Activated B cell treated with CpG ODN at 0.5 μM for 24 hours (primary cell): ENCODE data around the gene BOLL. TPM values are rescaled to one million over a fixed set of nuclear protein-coding genes. Genes with fewer than 3 reads are reported as not detected.

Source experiments
- ATAC-seq: fragments of 200-7000 bp; cut with Tn5 transposase; one replicate; pipeline ENCODE4 v1.10.0; 2021; ENCODE audit warnings: low read depth, mild to moderate bottlenecking, moderate library complexity
- CTCF ChIA-PET: fragments of 350-600 bp; sonication (Branson Sonifier 250); formaldehyde crosslinking; loops from one replicate; lab custom pipeline; 2021; ENCODE audit warnings: antibody characterized with exemption; lab: Charles Lee
- POLR2A ChIA-PET: fragments of 350-600 bp; sonication (Branson Sonifier 250); formaldehyde crosslinking; loops from one replicate; lab custom pipeline; 2021; ENCODE audit warnings: antibody characterized with exemption; lab: Charles Lee
- DNase-seq: peaks from one replicate; pipeline ENCODE4 v3.0.0; 2022
- H3K27ac Mint-ChIP-seq: one replicate; pipeline ENCODE4 v1.8.0; 2020; ENCODE audit warnings: mixed read lengths
- H3K27me3 Mint-ChIP-seq: one replicate; pipeline ENCODE4 v1.8.0; 2021; ENCODE audit warnings: mixed read lengths
- H3K36me3 Mint-ChIP-seq: one replicate; pipeline ENCODE4 v1.8.0; 2021; ENCODE audit warnings: low read depth, mixed read lengths
- H3K4me1 Mint-ChIP-seq: one replicate; pipeline ENCODE4 v1.8.0; 2021; ENCODE audit warnings: mixed read lengths
- H3K4me3 Mint-ChIP-seq: one replicate; pipeline ENCODE4 v1.8.0; 2020; ENCODE audit warnings: mild to moderate bottlenecking, mixed read lengths
- H3K9me3 Mint-ChIP-seq: one replicate; pipeline ENCODE4 v1.8.0; 2020; ENCODE audit warnings: mixed read lengths
- CTCF ChIP-seq: fragments of 200-600 bp; IDR thresholded peaks from one replicate; pipeline ENCODE4 v1.8.0; 2022; ENCODE audit warnings: antibody characterized with exemption, mild to moderate bottlenecking
- intact Hi-C: fragments of 100-400 bp; cut with micrococcal nuclease; formaldehyde crosslinking; loops from one replicate; pipeline ENCODE4 v1.15.1; 2024
- total RNA-seq: library from RNA; stranded (reverse); gene quantifications from 2 replicates; pipeline ENCODE4 v1.2.3, GENCODE V29; 2022

Gene BOLL
- total RNA-seq, 1 donor from 2014 or later = not detected

DNA sequence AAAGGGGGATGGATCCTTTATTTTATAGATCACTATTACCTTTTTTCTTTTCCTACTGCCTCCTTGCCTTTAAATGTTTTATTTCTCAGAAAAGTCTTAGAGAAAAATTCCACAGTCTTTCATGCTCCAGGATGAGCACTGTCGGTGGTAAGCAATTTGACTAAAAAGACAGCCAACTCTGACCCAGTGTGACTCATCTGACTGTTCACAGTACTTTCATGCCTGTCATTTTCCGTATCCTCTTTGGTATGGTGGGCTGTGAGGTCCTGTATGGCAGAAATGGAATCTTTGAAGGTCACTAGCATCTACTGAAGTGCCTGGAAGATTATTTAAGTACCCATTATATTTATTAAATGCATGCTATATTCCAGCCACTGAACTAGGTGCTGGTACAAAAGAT is 107.6 kb downstream of the BOLL start:
- intact Hi-C loops = no loop called here
- no peak for TF ChIP-seq CTCF
- H3K4me3 Mint-ChIP-seq = no peak overlapping the region
- H3K36me3 Mint-ChIP-seq = no peaks in the 10 kb centered on the region
- ChIA-PET CTCF (no interaction called here), POLR2A (no interaction called here)
- ATAC-seq = no peak
- no peaks in the 10 kb centered on the region for H3K9me3 Mint-ChIP-seq
- H3K27me3 Mint-ChIP-seq = peaks cover 13% of the 10 kb centered on the region
- no peak for DNase-seq
- H3K27ac Mint-ChIP-seq = no peak overlapping the region
- H3K4me1 Mint-ChIP-seq = no peaks in the 10 kb centered on the region

DNA sequence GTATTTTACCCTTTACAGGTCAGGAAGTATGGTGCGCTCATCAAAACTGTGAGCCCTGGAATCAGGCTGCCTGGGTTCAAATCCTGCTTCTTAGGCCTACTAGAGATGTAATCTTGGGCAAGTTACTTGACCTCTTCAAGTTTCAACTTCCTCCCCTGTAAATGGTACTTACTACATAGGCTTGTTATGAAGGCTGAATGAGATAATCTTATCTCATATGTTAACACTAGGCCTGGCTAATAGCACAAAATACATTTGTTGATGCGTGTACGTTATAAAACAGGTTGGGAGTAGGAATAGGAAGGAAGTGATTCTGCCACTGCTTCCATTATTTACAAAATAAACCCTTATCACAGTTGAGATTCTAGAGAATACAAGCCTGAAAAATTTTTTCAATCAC is 108.1 kb downstream of the BOLL start:
- ChIA-PET CTCF (no interaction called here), POLR2A (no interaction called here)
- DNase-seq (no peak), ATAC-seq (no peak)
- H3K36me3 Mint-ChIP-seq = no peaks in the 10 kb centered on the region
- H3K27ac Mint-ChIP-seq = no peak overlapping the region
- no peak overlapping the region for H3K4me3 Mint-ChIP-seq
- H3K4me1 Mint-ChIP-seq = no peaks in the 10 kb centered on the region
- intact Hi-C loops = no loop called here
- no peak for TF ChIP-seq CTCF
- H3K9me3 Mint-ChIP-seq = no peaks in the 10 kb centered on the region
- H3K27me3 Mint-ChIP-seq = peaks cover 16% of the 10 kb centered on the region

Other genes with a start within 250 kb of the BOLL start
- gene RFTN2, start 109.7 kb downstream of the BOLL start, total RNA-seq = not detected in 2 replicates
- gene MARS2, start 80.0 kb downstream of the BOLL start, total RNA-seq = 14.6 and 15.4 TPM in 2 replicates
- 0.04 TPM in 1 of 2 replicates, not detected in the other for gene PLCL1, start 19.3 kb upstream of the BOLL start, total RNA-seq